Endodermal cell (in vitro differentiated cells): Measurements from ENCODE around the gene SLC12A4. TPM values are rescaled to one million over a fixed set of nuclear protein-coding genes. Genes with fewer than 3 reads are reported as not detected.
"Not testable (repeated sequence)": the region's sequence is repeated elsewhere in the genome, so short reads cannot be mapped to it uniquely, and the experiment has no call there.

ENCODE experiments used
- DNase-seq: peaks from one replicate; pipeline ENCODE4 v3.0.0-alpha.2; 2017
- H3K27ac ChIP-seq: 2 replicates; pipeline ENCODE4 v1.5.1; 2013; ENCODE audit warnings: mild to moderate bottlenecking, low read depth, low read length, moderate library complexity
- H3K27me3 ChIP-seq: 2 replicates; pipeline ENCODE4 v1.6.1; 2013; ENCODE audit warnings: mild to moderate bottlenecking, low read length, moderate library complexity; ENCODE audit not compliant: insufficient read depth, control insufficient read depth, poor library complexity, severe bottlenecking
- H3K36me3 ChIP-seq: 2 replicates; pipeline ENCODE4 v1.7.0; 2013; ENCODE audit warnings: mild to moderate bottlenecking, low read length, moderate library complexity; ENCODE audit not compliant: control insufficient read depth, insufficient read depth
- H3K4me1 ChIP-seq: one replicate; pipeline ENCODE4 v1.7.0; 2013; ENCODE audit warnings: low read length; ENCODE audit not compliant: control insufficient read depth, insufficient read depth
- H3K4me3 ChIP-seq: 2 replicates; pipeline ENCODE4 v1.5.1; 2013; ENCODE audit warnings: mild to moderate bottlenecking, low read length, moderate library complexity
- H3K9ac ChIP-seq: 2 replicates; pipeline ENCODE4 v1.6.1; 2013; ENCODE audit warnings: mild to moderate bottlenecking, low read length, moderate library complexity; ENCODE audit not compliant: poor library complexity, severe bottlenecking; ENCODE audit errors: extremely low read depth
- H3K9me3 ChIP-seq: 2 replicates; pipeline ENCODE4 v1.6.1; 2013; ENCODE audit warnings: mild to moderate bottlenecking, low read length, moderate library complexity; ENCODE audit not compliant: control insufficient read depth
- H3K27ac Mint-ChIP-seq: 2 replicates; pipeline ENCODE4 v1.8.0; 2020; ENCODE audit warnings: mixed read lengths
- H3K27me3 Mint-ChIP-seq: 2 replicates; pipeline ENCODE4 v1.8.0; 2021; ENCODE audit warnings: mild to moderate bottlenecking, mixed read lengths; ENCODE audit not compliant: insufficient read depth
- H3K36me3 Mint-ChIP-seq: 2 replicates; pipeline ENCODE4 v1.8.0; 2020; ENCODE audit warnings: low read depth, mixed read lengths
- H3K4me1 Mint-ChIP-seq: 2 replicates; pipeline ENCODE4 v1.8.0; 2020; ENCODE audit warnings: mixed read lengths
- H3K4me3 Mint-ChIP-seq: 2 replicates; pipeline ENCODE4 v1.8.0; 2020; ENCODE audit warnings: mild to moderate bottlenecking, moderate library complexity, mixed read lengths
- H3K9me3 Mint-ChIP-seq: 2 replicates; pipeline ENCODE4 v1.8.0; 2020; ENCODE audit warnings: mild to moderate bottlenecking, mixed read lengths
- WGBS, 2 experiments: methylation state at CpG; one replicate each; pipeline versions ENCODE4 v1.1.5 to v1.1.7; 2013; ENCODE audit warnings: missing lambda C conversion rate in 2 of 2, mixed read lengths in 1 of 2; ENCODE audit not compliant: insufficient coverage in 1 of 2, insufficient read length in 1 of 2; 5-methylcytosine and 5-hydroxymethylcytosine counted together
- total RNA-seq, 2 donors: library from RNA; stranded (reverse); fragmentation: NEBNext Ultra II Directional in 1 of 2; extraction: Animal tissue kit (Norgen Biotek cat#: 25700) in 1 of 2; gene quantifications; 2 replicates in 1 of 2; 3 replicates in 1 of 2; pipeline ENCODE4 v1.2.1, GENCODE V29; 2021
- TF ChIP-seq, protein P1 (sequence below): fragments of 200-600 bp; sonication (generic); conservative IDR thresholded peaks from 2 replicates; pipeline ENCODE4 v1.5.0; 2021; ENCODE audit warnings: antibody characterized with exemption, mild to moderate bottlenecking

SLC12A4 gene
- total RNA-seq, 2 donors from 2014 or later: 37.9 to 43.4 TPM

GRCh38 chr16:67975321-67976105, 7.1 kb upstream of the SLC12A4 start:
- Mint-ChIP-seq H3K36me3 (no peaks in the 10 kb centered on the region), H3K4me1 (no peaks in the 10 kb centered on the region), H3K27me3 (peaks cover 18% of the 10 kb centered on the region), H3K27ac (no peak overlapping the region), H3K9me3 (no peaks in the 10 kb centered on the region), H3K4me3 (no peak overlapping the region)
- WGBS, 2 experiments: 85 to 87% methylated on average over 7 to 14 of the region's 14 CpGs
- Histone ChIP-seq H3K9ac (no peak overlapping the region), H3K9me3 (no peaks in the 10 kb centered on the region), H3K4me3 (no peak overlapping the region), H3K27ac (no peak overlapping the region), H3K36me3 (no peaks in the 10 kb centered on the region), H3K4me1 (no peaks in the 10 kb centered on the region), H3K27me3 (peaks cover 15% of the 10 kb centered on the region)
- TF ChIP-seq, protein P1, sequence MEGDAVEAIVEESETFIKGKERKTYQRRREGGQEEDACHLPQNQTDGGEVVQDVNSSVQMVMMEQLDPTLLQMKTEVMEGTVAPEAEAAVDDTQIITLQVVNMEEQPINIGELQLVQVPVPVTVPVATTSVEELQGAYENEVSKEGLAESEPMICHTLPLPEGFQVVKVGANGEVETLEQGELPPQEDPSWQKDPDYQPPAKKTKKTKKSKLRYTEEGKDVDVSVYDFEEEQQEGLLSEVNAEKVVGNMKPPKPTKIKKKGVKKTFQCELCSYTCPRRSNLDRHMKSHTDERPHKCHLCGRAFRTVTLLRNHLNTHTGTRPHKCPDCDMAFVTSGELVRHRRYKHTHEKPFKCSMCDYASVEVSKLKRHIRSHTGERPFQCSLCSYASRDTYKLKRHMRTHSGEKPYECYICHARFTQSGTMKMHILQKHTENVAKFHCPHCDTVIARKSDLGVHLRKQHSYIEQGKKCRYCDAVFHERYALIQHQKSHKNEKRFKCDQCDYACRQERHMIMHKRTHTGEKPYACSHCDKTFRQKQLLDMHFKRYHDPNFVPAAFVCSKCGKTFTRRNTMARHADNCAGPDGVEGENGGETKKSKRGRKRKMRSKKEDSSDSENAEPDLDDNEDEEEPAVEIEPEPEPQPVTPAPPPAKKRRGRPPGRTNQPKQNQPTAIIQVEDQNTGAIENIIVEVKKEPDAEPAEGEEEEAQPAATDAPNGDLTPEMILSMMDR: no peak
- no peak for DNase-seq

DNA sequence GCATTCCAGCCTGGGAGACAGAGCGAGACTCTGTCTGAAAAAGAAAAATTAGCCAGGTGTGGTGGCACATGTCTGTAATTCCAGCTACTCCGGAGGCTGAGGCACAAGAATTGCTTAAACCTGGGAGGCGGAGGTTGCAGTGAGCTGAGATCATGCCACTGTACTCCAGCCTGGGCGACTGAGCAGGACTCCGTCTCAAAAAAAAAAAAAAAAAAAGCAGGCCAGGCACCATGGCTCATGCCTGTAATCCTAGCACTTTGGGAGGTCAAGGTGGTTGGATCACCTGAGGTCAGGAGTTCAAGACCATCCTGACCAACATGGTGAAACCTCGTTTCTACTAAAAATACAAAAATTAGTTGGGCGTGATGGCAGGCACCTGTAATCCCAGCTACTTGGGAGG, 3.8 kb upstream of the SLC12A4 start:
- H3K4me1 Mint-ChIP-seq, H3K9me3 Mint-ChIP-seq, H3K27ac ChIP-seq, H3K9me3 ChIP-seq, H3K9ac ChIP-seq, H3K4me1 ChIP-seq, H3K4me3 Mint-ChIP-seq, H3K36me3 ChIP-seq, H3K4me3 ChIP-seq, H3K27ac Mint-ChIP-seq, H3K27me3 ChIP-seq, H3K36me3 Mint-ChIP-seq, DNase-seq: not testable (repeated sequence)
- 93 to 95% methylated on average over 6 to 7 of the region's 7 CpGs for WGBS, 2 experiments
- H3K27me3 Mint-ChIP-seq: peaks cover 22% of the 10 kb centered on the region

DNA sequence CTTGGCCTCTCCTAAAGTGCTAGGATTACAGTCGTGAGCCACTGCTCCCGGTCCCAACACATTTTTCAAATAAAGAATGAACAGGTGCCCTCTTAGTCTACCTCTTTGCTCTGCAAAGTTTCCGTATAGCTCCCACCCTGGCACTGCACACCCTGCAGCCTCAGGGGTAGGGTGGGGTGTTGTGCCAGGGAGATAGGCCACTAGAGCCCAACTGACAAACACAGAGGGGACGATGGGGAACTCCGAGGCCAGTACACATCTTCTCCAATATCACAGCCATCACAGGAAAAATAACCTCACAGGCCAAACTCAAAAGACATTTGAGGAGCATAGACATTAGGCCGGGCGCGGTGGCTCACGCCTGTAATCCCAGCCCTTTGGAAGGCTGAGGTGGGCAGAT, 2.7 kb upstream of the SLC12A4 start:
- 90 to 95% methylated on average over 8 to 9 of the region's 9 CpGs for WGBS, 2 experiments
- Histone ChIP-seq H3K9ac (no peak overlapping the region), H3K4me3 (no peak overlapping the region), H3K4me1 (peaks cover 2% of the 10 kb centered on the region), H3K27ac (no peak overlapping the region), H3K27me3 (no peaks in the 10 kb centered on the region), H3K9me3 (no peaks in the 10 kb centered on the region), H3K36me3 (no peaks in the 10 kb centered on the region)
- no peaks in the 10 kb centered on the region for H3K36me3 Mint-ChIP-seq
- DNase-seq: no peak
- H3K9me3 Mint-ChIP-seq: no peaks in the 10 kb centered on the region
- peaks cover 19% of the 10 kb centered on the region for H3K4me1 Mint-ChIP-seq
- no peak overlapping the region for H3K4me3 Mint-ChIP-seq
- TF ChIP-seq, protein P1: no peak
- H3K27ac Mint-ChIP-seq: no peak overlapping the region
- H3K27me3 Mint-ChIP-seq: peaks cover 15% of the 10 kb centered on the region
